Activated T-helper 2 cell treated with anti-CD3 and anti-CD28 coated beads, Interferon-gamma antibody, Interleukin-2, Interleukin-4, amounts not matched to agents 10 μg/mL and 5 μg/mL and 100 μg/mL, durations not matched to agents 14 hours and 24 hours and 36 hours (primary cell): ENCODE results near the gene UNC93A. TPM values are rescaled to one million over a fixed set of nuclear protein-coding genes. Genes with fewer than 3 reads are reported as not detected.
"Not testable (repeated sequence)": the region's sequence is repeated elsewhere in the genome, so short reads cannot be mapped to it uniquely, and the experiment has no call there.

Experiments
- DNase-seq: peaks from one replicate; pipeline ENCODE4 v3.0.0; 2021; ENCODE audit warnings: low spot score
- H3K27ac Mint-ChIP-seq: one replicate; pipeline ENCODE4 v1.8.0; 2021; ENCODE audit warnings: mixed read lengths
- H3K27me3 Mint-ChIP-seq: one replicate; pipeline ENCODE4 v1.8.0; 2021; ENCODE audit warnings: low read depth, mixed read lengths
- H3K36me3 Mint-ChIP-seq: one replicate; pipeline ENCODE4 v1.8.0; 2021; ENCODE audit warnings: low read depth, mixed read lengths
- H3K4me1 Mint-ChIP-seq: one replicate; pipeline ENCODE4 v1.8.0; 2021; ENCODE audit warnings: low read depth, mixed read lengths
- H3K4me3 Mint-ChIP-seq: one replicate; pipeline ENCODE4 v1.8.0; 2021; ENCODE audit warnings: low read depth, mild to moderate bottlenecking, moderate library complexity, mixed read lengths
- H3K9me3 Mint-ChIP-seq: one replicate; pipeline ENCODE4 v1.8.0; 2021; ENCODE audit warnings: mixed read lengths
- intact Hi-C: fragments of 100-400 bp; cut with micrococcal nuclease; formaldehyde crosslinking; loops from one replicate; pipeline ENCODE4 v1.15.1; 2023
- total RNA-seq: library from RNA; stranded (reverse); gene quantifications from 2 replicates; pipeline ENCODE4 v1.2.3, GENCODE V29; 2022

The UNC93A gene
- total RNA-seq, 1 donor from 2014 or later: not detected

- no peaks in the 10 kb centered on the region for H3K36me3 Mint-ChIP-seq
- intact Hi-C loops: no loop called here
- H3K9me3 Mint-ChIP-seq: no peaks in the 10 kb centered on the region
- peaks cover 17% of the 10 kb centered on the region for H3K27me3 Mint-ChIP-seq
- no peaks in the 10 kb centered on the region for H3K4me1 Mint-ChIP-seq
- H3K4me3 Mint-ChIP-seq: no peak overlapping the region
- no peak for DNase-seq
- H3K27ac Mint-ChIP-seq: no peak overlapping the region
Observed at GRCh38 chr6:167276772-167277533, 14.2 kb upstream of the UNC93A start.

- H3K4me3 Mint-ChIP-seq, H3K9me3 Mint-ChIP-seq, H3K36me3 Mint-ChIP-seq, H3K4me1 Mint-ChIP-seq, H3K27ac Mint-ChIP-seq, intact Hi-C loops, DNase-seq: not testable (repeated sequence)
- peaks cover 17% of the 10 kb centered on the region for H3K27me3 Mint-ChIP-seq
Observed at GRCh38 chr6:167278173-167278940, 12.8 kb upstream of the UNC93A start.

- no peak overlapping the region for H3K4me3 Mint-ChIP-seq
- peaks cover 17% of the 10 kb centered on the region for H3K27me3 Mint-ChIP-seq
- intact Hi-C loops: no loop called here
Observed at GRCh38 chr6:167279766-167280446, 11.2 kb upstream of the UNC93A start.

GRCh38 chr6:167280466-167280865 is 10.6 kb upstream of the UNC93A start:
- H3K36me3 Mint-ChIP-seq, intact Hi-C loops, H3K9me3 Mint-ChIP-seq, DNase-seq, H3K27ac Mint-ChIP-seq, H3K4me3 Mint-ChIP-seq, H3K4me1 Mint-ChIP-seq: not testable (repeated sequence)
- peaks cover 17% of the 10 kb centered on the region for H3K27me3 Mint-ChIP-seq

More at GRCh38 chr6:167279766-167280446, 11.2 kb upstream of the UNC93A start:
- DNase-seq: no peak
- Mint-ChIP-seq H3K4me1 (no peaks in the 10 kb centered on the region), H3K36me3 (no peaks in the 10 kb centered on the region), H3K9me3 (no peaks in the 10 kb centered on the region), H3K27ac (no peak overlapping the region)

GRCh38 chr6:167282165-167282564 is 8.9 kb upstream of the UNC93A start:
- Mint-ChIP-seq H3K4me1 (no peaks in the 10 kb centered on the region), H3K36me3 (no peaks in the 10 kb centered on the region), H3K27me3 (peaks cover 17% of the 10 kb centered on the region), H3K27ac (no peak overlapping the region), H3K4me3 (no peak overlapping the region), H3K9me3 (no peaks in the 10 kb centered on the region)
- no peak for DNase-seq
- intact Hi-C loops: no loop called here

- H3K4me1 Mint-ChIP-seq, H3K27ac Mint-ChIP-seq, H3K27me3 Mint-ChIP-seq, DNase-seq, H3K36me3 Mint-ChIP-seq, H3K4me3 Mint-ChIP-seq, intact Hi-C loops, H3K9me3 Mint-ChIP-seq: not testable (repeated sequence)
Observed at GRCh38 chr6:167284565-167284964, 6.5 kb upstream of the UNC93A start.

GRCh38 chr6:167285077-167285770 is 5.9 kb upstream of the UNC93A start:
- DNase-seq: no peak
- no peaks in the 10 kb centered on the region for H3K4me1 Mint-ChIP-seq
- H3K27ac Mint-ChIP-seq: no peak overlapping the region
- intact Hi-C loops: loop anchor here (5.0 kb wide), 1 partner anchor 508 kb away; no protein-coding TSS in a partner anchor
- no peaks in the 10 kb centered on the region for H3K9me3 Mint-ChIP-seq
- no peak overlapping the region for H3K4me3 Mint-ChIP-seq
- H3K36me3 Mint-ChIP-seq: no peaks in the 10 kb centered on the region
- H3K27me3 Mint-ChIP-seq: peaks cover 2% of the 10 kb centered on the region

GRCh38 chr6:167287513-167288048 is 3.5 kb upstream of the UNC93A start:
- Mint-ChIP-seq H3K27me3 (peaks cover 3% of the 10 kb centered on the region), H3K36me3 (no peaks in the 10 kb centered on the region)

GRCh38 chr6:167288591-167289225 is 2.4 kb upstream of the UNC93A start:
- intact Hi-C loops: loop anchor here (5.0 kb wide), 1 partner anchor 511 kb away; no protein-coding TSS in a partner anchor
- not testable (repeated sequence) for H3K4me1 Mint-ChIP-seq, H3K27ac Mint-ChIP-seq, H3K27me3 Mint-ChIP-seq, DNase-seq, H3K9me3 Mint-ChIP-seq, H3K4me3 Mint-ChIP-seq, H3K36me3 Mint-ChIP-seq

More at GRCh38 chr6:167287513-167288048, 3.5 kb upstream of the UNC93A start:
- Mint-ChIP-seq H3K9me3 (no peaks in the 10 kb centered on the region), H3K4me3 (no peak overlapping the region), H3K27ac (no peak overlapping the region), H3K4me1 (no peaks in the 10 kb centered on the region)
- intact Hi-C loops: loop anchor here (5.0 kb wide), 1 partner anchor 510 kb away; no protein-coding TSS in a partner anchor
- no peak for DNase-seq

- not testable (repeated sequence) for DNase-seq, H3K27ac Mint-ChIP-seq, H3K9me3 Mint-ChIP-seq, H3K27me3 Mint-ChIP-seq, H3K4me3 Mint-ChIP-seq, H3K4me1 Mint-ChIP-seq, H3K36me3 Mint-ChIP-seq
- intact Hi-C loops: loop anchor here (5.0 kb wide), 1 partner anchor 512 kb away; no protein-coding TSS in a partner anchor
Observed at GRCh38 chr6:167289291-167289690, 1.8 kb upstream of the UNC93A start.

- DNase-seq: no peak
- Mint-ChIP-seq H3K27ac (no peak overlapping the region), H3K9me3 (no peaks in the 10 kb centered on the region), H3K36me3 (no peaks in the 10 kb centered on the region), H3K4me3 (no peak overlapping the region), H3K4me1 (no peaks in the 10 kb centered on the region), H3K27me3 (peaks cover 3% of the 10 kb centered on the region)
- intact Hi-C loops: no loop called here
Observed at GRCh38 chr6:167291623-167292300, 647 bp downstream of the UNC93A start.
